Stimulated activated CD8-positive, alpha-beta memory T cell treated with anti-CD3 and anti-CD28 coated beads, Interleukin-15, amount 100 ng/mL, for 48 hours (primary cell): Measurements from ENCODE around the gene TATDN3.
"Not testable (repeated sequence)": the region's sequence is repeated elsewhere in the genome, so short reads cannot be mapped to it uniquely, and the experiment has no call there.

ENCODE experiments used
- DNase-seq, 2 donors: peaks; one replicate each; pipeline ENCODE4 v3.0.0-alpha.2; 2020; ENCODE audit warnings: low read depth in 2 of 2

The TATDN3 gene

DNA sequence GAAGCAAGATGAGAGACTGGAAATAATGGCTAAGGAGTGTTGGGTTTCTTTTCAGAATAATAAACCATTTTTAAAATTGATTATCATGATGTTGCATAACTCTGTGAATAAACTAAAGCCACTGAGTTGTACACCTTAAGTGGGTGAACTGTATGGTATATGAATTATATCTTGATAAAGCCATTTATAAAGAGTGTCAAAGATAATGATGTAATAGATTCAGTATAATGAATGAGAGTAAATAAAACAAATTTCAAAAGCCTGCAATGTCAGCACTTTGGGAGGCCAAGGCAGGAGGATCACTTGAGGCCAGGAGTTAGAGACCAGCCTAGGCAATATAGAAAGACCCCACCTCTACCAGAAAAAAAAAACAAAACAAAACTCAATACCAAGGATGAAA is 16.5 kb upstream of the TATDN3 start:
- DNase-seq = no peak

GRCh38 chr1:212777151-212777550 is 14.5 kb upstream of the TATDN3 start:
- DNase-seq = no peak

- not testable (repeated sequence) for DNase-seq
Measured at GRCh38 chr1:212779086-212779485, 12.6 kb upstream of the TATDN3 start.

DNA sequence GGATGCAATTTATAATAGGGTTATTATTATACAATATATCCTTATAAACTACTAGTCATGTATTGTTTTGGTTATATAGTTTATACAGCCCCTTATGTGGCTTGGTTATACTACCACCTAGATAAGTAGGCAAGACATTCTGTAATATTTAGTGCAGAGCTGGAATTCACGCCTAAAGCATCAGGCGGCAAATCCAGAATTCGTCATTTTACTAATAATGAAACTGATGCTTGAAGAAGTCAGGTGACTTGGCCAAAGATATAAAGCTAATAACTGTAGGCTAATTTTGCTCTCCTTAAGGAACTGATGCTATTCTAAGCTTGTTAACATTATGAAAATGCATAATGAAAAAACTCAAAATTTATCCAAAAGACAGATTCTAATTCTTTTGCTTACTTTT is 10.9 kb upstream of the TATDN3 start:
- no peak for DNase-seq

GRCh38 chr1:212781225-212781624 is 10.5 kb upstream of the TATDN3 start:
- DNase-seq = no peak

DNA sequence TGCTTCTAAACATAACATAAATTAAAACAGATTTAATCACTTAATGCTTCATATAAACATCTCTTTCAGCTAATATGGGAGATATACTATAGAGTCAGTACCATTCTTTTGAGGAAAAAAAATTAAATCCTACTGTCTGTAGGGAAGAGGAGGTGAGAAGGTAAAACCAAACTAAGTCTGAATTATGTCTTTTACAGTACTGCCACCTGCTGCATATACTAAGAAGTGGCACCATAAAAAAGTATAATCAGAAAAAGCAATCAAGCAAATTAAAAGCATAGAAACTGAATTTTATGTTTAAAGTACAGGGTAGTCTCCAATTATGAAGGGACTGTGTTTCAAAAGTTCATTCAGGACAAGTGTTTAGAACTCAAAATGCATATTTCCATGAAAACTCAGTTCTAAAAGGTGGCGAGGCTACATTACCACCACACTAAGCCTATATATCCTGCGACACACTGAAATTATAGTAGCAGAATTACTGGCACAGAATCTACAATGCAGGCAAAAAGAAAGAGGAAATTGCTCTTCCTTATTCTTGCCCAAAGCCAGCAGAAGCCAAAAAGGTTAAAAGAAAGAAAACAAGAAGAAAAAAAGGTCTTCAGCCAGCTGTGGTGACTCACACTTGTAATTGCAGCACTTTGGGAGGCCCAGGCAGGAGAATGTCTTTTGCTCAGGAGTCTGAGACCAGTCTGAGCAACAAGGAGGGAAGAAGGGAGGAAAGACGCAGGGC is 9.1 kb upstream of the TATDN3 start:
- no peak for DNase-seq

DNA sequence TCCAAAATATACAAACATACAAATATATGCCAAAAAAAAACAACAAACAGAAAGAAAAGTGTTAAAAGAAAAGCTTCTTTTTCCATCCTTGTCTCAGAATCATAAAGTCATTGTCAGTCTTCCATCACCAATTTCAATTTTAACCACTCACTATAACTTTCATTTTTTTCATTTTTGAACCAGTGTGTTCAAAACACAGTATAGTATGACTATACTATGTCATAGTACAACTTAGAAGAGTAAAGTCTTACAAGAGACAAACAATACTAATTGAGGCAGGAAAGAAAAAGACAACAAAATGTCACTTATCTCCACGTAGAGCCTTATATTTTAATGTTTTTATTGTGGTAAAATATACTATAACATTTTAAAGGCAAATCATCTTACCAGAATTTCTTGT is 7.7 kb upstream of the TATDN3 start:
- DNase-seq = no peak

GRCh38 chr1:212785871-212786270 is 5.8 kb upstream of the TATDN3 start:
- DNase-seq = no peak

GRCh38 chr1:212791261-212791675 is 426 bp upstream of the TATDN3 start:
- no peak for DNase-seq

- no peak for DNase-seq
Measured at GRCh38 chr1:212792396-212792908, 758 bp downstream of the TATDN3 start.

GRCh38 chr1:212794561-212795014 is 2.9 kb downstream of the TATDN3 start:
- no peak for DNase-seq

- DNase-seq = no peak
Measured at GRCh38 chr1:212797681-212798080, 6.0 kb downstream of the TATDN3 start.

DNA sequence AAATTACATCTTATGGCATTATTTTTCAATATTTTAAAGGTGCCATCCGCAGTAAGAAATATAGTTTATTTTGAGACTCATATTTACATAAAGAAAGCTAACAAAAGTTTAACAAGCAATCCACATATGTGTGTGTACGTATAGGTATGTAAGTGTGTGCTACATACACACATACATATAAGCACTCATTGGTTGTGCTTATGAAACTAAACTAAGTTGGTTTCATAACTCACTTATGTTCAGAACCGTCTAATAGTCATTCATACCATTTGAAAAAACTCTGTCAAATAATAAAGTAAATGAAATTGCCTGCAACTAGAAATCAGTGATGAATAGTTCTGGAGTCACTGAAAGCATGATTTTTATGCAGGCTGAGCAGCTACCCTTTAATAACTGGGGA is 14.1 kb downstream of the TATDN3 start:
- DNase-seq = no peak

DNA sequence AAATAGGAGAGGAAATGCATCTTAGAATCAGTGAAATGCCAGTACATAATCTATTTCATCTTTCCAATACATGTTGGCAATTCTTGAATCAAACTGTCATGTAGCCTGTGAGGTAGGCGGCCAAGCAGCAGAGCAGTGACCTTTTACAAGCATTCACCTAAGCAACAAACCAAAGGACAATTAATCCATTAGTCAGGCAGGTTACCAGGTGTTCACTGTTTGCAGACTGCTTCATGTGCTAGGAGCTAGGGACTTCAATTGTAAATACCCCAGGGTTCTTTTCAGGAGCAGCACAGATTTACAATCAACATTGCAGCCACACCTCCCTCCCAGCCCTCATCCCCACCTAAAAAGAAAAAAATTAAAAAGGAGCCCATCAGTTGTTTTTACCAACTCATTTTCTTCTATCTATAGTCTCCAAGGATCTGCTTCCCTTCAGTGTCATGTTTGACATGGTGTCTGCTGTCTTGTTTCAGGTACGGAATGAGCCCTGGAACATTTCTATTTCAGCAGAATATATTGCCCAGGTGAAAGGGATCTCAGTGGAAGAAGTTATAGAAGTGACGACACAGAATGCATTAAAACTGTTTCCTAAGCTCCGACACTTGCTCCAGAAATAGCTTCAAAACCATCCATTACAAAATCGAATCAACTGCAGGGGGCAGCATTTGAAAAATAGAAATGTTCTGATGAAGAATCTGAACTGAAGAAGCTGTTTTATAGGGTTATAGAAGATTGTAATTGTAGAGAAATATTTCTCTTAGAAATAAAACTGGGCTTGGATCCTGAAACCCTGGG is 23.0 kb downstream of the TATDN3 start:
- no peak for DNase-seq

DNA sequence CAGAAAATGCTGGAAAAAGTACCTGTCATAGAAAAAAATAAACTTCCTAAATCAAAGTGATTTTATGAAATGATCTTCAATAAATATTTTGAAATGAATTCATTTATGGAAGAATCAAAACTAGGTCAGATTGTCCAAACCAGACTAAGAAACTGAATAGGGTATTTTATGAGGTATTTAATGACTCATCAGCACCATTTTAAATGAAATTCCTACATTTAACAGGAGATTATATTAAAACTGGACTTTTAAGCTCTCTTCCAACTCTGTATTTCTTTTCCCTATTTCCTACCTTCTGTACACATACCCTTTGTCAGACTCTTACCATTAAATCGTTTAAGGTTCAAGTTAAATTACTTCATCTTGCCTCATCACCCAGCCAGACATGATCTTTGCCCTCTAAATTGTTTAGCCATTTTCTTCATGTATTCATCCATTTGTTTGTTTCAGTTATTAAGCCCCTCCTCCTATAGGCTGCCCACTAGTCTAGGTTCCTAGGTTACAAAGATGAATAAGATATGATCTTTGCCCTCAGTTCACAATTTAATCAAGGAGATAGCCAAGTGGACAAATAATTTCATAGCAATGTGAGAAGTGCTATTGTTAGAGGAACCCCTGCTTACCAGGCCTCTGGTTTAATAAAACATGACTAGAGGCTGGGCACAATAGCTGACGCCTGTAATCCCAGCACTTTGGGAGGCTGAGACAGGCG is 25.0 kb downstream of the TATDN3 start:
- no peak for DNase-seq

DNA sequence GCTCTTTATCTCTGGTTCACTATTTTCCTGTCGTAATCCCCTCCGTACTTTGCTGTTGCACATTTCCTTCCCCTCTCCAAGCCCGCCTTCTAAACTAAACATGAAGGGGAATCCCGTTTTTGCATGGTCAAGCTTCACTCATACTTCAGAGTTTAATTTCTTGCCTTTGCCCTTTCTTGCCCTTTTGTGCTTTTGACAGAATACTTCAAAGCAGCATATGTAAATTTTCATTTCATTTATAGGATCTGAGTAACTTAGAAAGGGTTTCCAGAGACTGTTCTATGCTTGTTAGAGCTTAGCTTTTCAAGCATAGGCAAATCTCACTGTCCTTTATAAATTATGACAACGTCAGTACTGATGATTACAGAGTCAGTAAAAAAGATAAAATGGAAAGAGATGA is 28.0 kb downstream of the TATDN3 start:
- no peak for DNase-seq

GRCh38 chr1:212820969-212821368 is 29.3 kb downstream of the TATDN3 start:
- no peak for DNase-seq

DNA sequence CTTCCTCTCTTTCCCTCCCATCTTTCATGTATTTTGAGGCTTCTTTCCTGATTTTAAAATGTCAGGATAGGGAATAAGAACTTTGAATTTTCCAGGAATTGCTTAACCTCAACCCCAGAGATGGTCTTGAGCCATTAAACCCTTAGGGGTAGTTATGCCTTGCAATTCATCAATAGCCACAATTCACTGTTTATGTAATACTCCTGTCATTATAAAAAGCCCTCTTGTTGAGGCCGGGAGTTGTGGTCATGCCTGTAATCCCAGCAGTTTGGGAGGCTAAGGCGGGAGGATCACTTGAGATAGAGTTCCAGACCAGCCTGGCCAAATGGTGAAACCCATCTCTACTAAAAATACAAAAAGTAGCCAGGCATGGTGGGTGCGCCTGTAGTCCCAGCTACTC is 31.3 kb downstream of the TATDN3 start:
- DNase-seq = no peak

DNA sequence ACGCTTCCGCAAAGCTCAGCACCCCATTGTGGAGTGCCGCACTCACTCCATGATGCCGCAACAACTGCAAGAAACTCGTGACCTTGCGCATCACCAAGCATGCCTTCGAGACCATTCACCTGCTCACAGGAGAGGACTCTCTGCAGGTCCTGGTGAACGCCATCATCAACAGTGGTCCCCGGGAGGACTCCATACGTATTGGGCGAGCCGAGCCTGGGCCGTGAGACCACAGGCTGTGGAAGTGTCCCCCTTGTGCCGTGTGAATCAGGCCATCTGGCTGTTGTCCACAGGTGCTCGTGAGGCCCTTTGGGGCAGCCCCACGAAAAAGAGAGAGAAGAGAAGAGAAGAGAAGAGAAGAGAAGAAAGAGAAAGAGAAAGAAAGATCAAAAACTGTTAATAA is 32.5 kb downstream of the TATDN3 start:
- no peak for DNase-seq

GRCh38 chr1:212825798-212826452 is 34.2 kb downstream of the TATDN3 start:
- DNase-seq = no peak

- no peak for DNase-seq
Measured at GRCh38 chr1:212827171-212827776, 35.6 kb downstream of the TATDN3 start.
